OCI-LY1 (cell line): ENCODE results near the gene TRAPPC10.

Experiments used
- H2AFZ ChIP-seq: fragments of 200-600 bp; sonication (generic), shearing (Covaris generic); 2 replicates; pipeline ENCODE4 v1.6.0; 2014; ENCODE audit warnings: antibody characterized with exemption, mild to moderate bottlenecking, low read length
- H3F3A ChIP-seq: fragments of 200-600 bp; sonication (generic), shearing (Covaris generic); 2 replicates; pipeline ENCODE4 v1.6.0; 2014; ENCODE audit warnings: mild to moderate bottlenecking, antibody characterized with exemption, low read length, moderate library complexity; ENCODE audit not compliant: insufficient read depth
- H3K27ac ChIP-seq: fragments of 200-600 bp; sonication (generic); 2 replicates; pipeline ENCODE4 v1.5.1; 2014; ENCODE audit warnings: low read length, mixed run types, mild to moderate bottlenecking, low read depth; ENCODE audit not compliant: poor library complexity, severe bottlenecking
- H3K27me3 ChIP-seq: fragments of 200-600 bp; sonication (generic); 2 replicates; pipeline ENCODE4 v1.6.0; 2014; ENCODE audit warnings: antibody characterized with exemption, mild to moderate bottlenecking, low read length, moderate library complexity; ENCODE audit not compliant: insufficient read depth
- H3K36me3 ChIP-seq: fragments of 200-600 bp; sonication (generic); 2 replicates; pipeline ENCODE4 v1.6.1; 2014; ENCODE audit warnings: mild to moderate bottlenecking, antibody characterized with exemption, low read length, moderate library complexity, mixed read lengths; ENCODE audit not compliant: insufficient read depth
- H3K4me1 ChIP-seq: fragments of 200-600 bp; sonication (generic); 2 replicates; pipeline ENCODE4 v1.5.1; 2014; ENCODE audit warnings: mild to moderate bottlenecking, low read length, moderate library complexity; ENCODE audit not compliant: insufficient read depth, severe bottlenecking
- H3K4me2 ChIP-seq: fragments of 200-600 bp; sonication (generic), shearing (Covaris generic); 2 replicates; pipeline ENCODE4 v1.6.1; 2014; ENCODE audit warnings: low read length
- H3K4me3 ChIP-seq: fragments of 200-600 bp; sonication (generic); 2 replicates; pipeline ENCODE4 v1.5.1; 2014; ENCODE audit warnings: low read length, low read depth, mild to moderate bottlenecking, mixed read lengths; ENCODE audit not compliant: poor library complexity, severe bottlenecking
- H3K79me2 ChIP-seq: fragments of 200-600 bp; shearing (Covaris generic); 2 replicates; pipeline ENCODE4 v1.6.1; 2016; ENCODE audit warnings: mixed run types, low read length, mixed read lengths; ENCODE audit not compliant: insufficient read depth
- H3K9ac ChIP-seq: fragments of 200-600 bp; sonication (generic), shearing (Covaris generic); 2 replicates; pipeline ENCODE4 v1.6.1; 2014; ENCODE audit warnings: mild to moderate bottlenecking, low read length, mixed read lengths
- H3K9me2 ChIP-seq: fragments of 200-600 bp; sonication (generic), shearing (Covaris generic); 2 replicates; pipeline ENCODE4 v1.6.1; 2014; ENCODE audit warnings: low read depth, mild to moderate bottlenecking, low read length, mixed read lengths
- H3K9me3 ChIP-seq: fragments of 200-600 bp; shearing (Covaris generic); 2 replicates; pipeline ENCODE4 v1.6.1; 2014; ENCODE audit warnings: low read length, mixed read lengths
- H4K20me1 ChIP-seq: fragments of 200-600 bp; sonication (generic), shearing (Covaris generic); 2 replicates; pipeline ENCODE4 v1.6.0; 2016; ENCODE audit warnings: mild to moderate bottlenecking, low read length; ENCODE audit not compliant: insufficient read depth
- EZH2 ChIP-seq: fragments of 200-600 bp; sonication (generic), shearing (Covaris generic); IDR thresholded peaks from 2 replicates; pipeline ENCODE4 v1.8.0; 2017; ENCODE audit warnings: borderline replicate concordance, mixed run types, mild to moderate bottlenecking, antibody characterized with exemption, low read length, moderate library complexity, mixed read lengths
- TF ChIP-seq, protein P1 (sequence below): fragments of 200-600 bp; sonication (generic), shearing (Covaris generic); IDR thresholded peaks from 2 replicates; pipeline ENCODE4 v1.5.1; 2017; ENCODE audit warnings: mild to moderate bottlenecking, antibody characterized with exemption, low read length, moderate library complexity, mixed read lengths

Gene TRAPPC10

DNA sequence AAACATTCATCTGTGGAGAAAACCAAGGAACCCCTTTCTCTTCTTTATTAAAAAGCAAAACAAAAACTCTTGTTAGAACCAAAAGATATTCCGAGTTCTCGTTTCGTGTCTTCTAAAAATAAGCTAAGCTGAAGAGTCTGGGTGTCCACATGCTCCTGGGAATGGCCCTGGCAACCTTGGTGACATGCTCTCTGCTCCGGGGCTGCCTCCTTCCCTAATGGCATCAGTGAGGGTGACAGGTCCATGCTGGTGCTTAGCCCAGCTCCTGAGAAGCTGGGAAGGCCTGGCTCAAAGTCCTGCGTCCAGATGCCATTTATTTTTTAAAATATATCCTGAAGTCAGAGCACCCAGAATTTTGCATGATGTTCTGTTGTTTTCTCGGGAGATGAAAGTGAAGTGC is 24.6 kb upstream of the TRAPPC10 start:
- H3F3A ChIP-seq: no peaks in the 10 kb centered on the region
- no peaks in the 10 kb centered on the region for H3K9me2 ChIP-seq
- H3K27me3 ChIP-seq: peaks cover 14% of the 10 kb centered on the region
- no peaks in the 10 kb centered on the region for H3K9me3 ChIP-seq
- H3K4me1 ChIP-seq: peaks cover 5% of the 10 kb centered on the region
- no peak for TF ChIP-seq EZH2
- H3K9ac ChIP-seq: no peak overlapping the region
- no peak overlapping the region for H3K4me3 ChIP-seq
- H3K79me2 ChIP-seq: no peaks in the 10 kb centered on the region
- no peak overlapping the region for H3K4me2 ChIP-seq
- H4K20me1 ChIP-seq: no peaks in the 10 kb centered on the region
- no peak overlapping the region for H3K27ac ChIP-seq
- H2AFZ ChIP-seq: no peak overlapping the region
- no peaks in the 10 kb centered on the region for H3K36me3 ChIP-seq

DNA sequence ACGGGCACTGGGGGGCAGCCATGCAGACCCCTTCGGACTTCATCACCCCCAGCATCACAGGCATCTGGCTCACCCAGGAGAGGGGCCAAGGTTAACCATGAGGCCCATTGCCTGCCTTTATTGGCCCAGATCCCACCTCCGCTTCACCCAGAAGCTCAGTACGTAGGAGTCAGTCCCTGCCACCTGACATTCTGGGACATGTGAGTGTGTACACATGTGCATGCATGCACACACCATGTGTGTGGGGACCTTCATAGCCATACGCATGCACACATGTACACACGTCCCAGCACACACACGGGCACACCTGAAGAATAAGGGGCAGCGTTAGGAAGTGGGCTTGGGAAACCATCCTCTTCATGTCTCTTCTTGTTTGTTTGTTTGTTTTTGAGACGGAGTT is 24.1 kb upstream of the TRAPPC10 start:
- Histone ChIP-seq H3K27ac (no peak overlapping the region), H3K9ac (no peak overlapping the region), H3K9me2 (no peaks in the 10 kb centered on the region), H3K79me2 (no peaks in the 10 kb centered on the region), H3F3A (no peaks in the 10 kb centered on the region), H3K36me3 (no peaks in the 10 kb centered on the region), H3K4me1 (peaks cover 5% of the 10 kb centered on the region), H2AFZ (no peak overlapping the region), H3K4me2 (no peak overlapping the region), H3K27me3 (peaks cover 14% of the 10 kb centered on the region), H3K9me3 (no peaks in the 10 kb centered on the region), H4K20me1 (no peaks in the 10 kb centered on the region), H3K4me3 (no peak overlapping the region)
- TF ChIP-seq, protein P1, sequence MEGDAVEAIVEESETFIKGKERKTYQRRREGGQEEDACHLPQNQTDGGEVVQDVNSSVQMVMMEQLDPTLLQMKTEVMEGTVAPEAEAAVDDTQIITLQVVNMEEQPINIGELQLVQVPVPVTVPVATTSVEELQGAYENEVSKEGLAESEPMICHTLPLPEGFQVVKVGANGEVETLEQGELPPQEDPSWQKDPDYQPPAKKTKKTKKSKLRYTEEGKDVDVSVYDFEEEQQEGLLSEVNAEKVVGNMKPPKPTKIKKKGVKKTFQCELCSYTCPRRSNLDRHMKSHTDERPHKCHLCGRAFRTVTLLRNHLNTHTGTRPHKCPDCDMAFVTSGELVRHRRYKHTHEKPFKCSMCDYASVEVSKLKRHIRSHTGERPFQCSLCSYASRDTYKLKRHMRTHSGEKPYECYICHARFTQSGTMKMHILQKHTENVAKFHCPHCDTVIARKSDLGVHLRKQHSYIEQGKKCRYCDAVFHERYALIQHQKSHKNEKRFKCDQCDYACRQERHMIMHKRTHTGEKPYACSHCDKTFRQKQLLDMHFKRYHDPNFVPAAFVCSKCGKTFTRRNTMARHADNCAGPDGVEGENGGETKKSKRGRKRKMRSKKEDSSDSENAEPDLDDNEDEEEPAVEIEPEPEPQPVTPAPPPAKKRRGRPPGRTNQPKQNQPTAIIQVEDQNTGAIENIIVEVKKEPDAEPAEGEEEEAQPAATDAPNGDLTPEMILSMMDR: no peak
- TF ChIP-seq EZH2: no peak

DNA sequence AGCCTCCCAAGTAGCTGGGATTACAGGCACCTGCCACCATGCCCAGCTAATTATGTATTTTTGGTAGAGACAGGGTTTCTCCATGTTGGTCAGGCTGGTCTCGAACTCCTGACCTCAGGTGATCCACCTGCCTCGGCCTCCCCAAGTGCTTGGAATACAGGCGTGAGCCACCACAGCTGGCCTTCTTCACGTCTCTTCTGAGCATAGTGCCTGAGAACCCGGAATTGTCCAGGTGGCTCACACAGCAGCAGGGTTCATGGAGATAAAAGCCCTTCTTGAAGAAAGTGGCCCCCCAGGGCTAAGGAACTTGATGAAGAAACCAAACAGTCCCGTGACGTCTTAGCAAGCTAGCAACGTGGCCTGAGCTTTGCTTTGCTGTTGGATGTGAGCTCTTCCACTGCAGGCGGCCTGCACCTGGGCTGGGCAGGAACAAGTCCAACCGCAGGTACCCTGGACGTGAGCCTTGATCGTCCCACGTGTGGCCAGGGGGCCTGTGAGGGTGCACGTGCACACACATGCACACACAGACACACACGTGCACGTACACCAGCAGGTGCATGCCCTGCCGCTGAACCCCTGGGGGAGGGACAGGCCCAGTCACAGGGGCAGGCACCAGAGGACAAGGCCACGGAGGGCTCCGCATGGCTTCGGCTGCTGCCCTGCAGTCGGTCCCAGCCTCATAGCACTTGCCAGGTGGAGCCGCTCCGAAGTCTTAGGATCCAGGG is 23.4 kb upstream of the TRAPPC10 start:
- no peak for TF ChIP-seq EZH2
- TF ChIP-seq, protein P1: no peak
- no peak overlapping the region for H3K4me2 ChIP-seq
- no peaks in the 10 kb centered on the region for H4K20me1 ChIP-seq
- peaks cover 14% of the 10 kb centered on the region for H3K27me3 ChIP-seq
- H3K9me2 ChIP-seq: no peaks in the 10 kb centered on the region
- no peaks in the 10 kb centered on the region for H3K79me2 ChIP-seq
- peaks cover 5% of the 10 kb centered on the region for H3K4me1 ChIP-seq
- no peak overlapping the region for H2AFZ ChIP-seq
- H3K9me3 ChIP-seq: no peaks in the 10 kb centered on the region
- no peak overlapping the region for H3K9ac ChIP-seq
- no peak overlapping the region for H3K27ac ChIP-seq
- H3F3A ChIP-seq: no peaks in the 10 kb centered on the region
- H3K4me3 ChIP-seq: no peak overlapping the region
- H3K36me3 ChIP-seq: no peaks in the 10 kb centered on the region

DNA sequence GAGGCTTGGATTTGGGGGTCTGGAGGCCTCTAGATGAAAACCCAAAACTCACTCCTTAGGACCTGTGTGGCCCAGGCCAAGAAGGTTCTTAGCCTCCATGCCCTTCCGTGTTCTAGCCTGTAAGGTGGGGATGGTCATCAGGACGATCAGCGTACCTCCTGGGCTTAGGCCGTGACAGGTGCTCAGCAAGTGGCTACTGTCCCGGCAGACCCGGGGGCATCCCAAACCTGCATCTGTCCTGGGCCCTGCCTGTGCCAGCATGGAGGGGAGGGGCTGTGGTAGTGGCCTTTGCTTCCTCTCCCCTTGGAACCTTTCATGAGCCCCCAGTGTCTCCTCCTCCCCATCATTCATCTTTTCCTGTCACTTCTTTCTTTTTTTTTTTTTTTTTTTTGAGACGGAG is 22.7 kb upstream of the TRAPPC10 start:
- Histone ChIP-seq H3F3A (no peaks in the 10 kb centered on the region), H3K9ac (no peak overlapping the region), H3K4me1 (peaks cover 5% of the 10 kb centered on the region), H3K4me2 (no peak overlapping the region), H3K4me3 (no peak overlapping the region), H2AFZ (no peak overlapping the region), H3K36me3 (no peaks in the 10 kb centered on the region), H3K27ac (no peak overlapping the region), H4K20me1 (no peaks in the 10 kb centered on the region), H3K9me3 (no peaks in the 10 kb centered on the region), H3K79me2 (no peaks in the 10 kb centered on the region), H3K9me2 (no peaks in the 10 kb centered on the region), H3K27me3 (peaks cover 14% of the 10 kb centered on the region)
- TF ChIP-seq, protein P1: no peak
- no peak for TF ChIP-seq EZH2
